Retinal pigment epithelial cell (primary cell): ENCODE measurements around the gene TAF15.

Experiments
- DNase-seq: peaks from one replicate; pipeline ENCODE4 v3.0.0-alpha.2; 2010; ENCODE audit warnings: low read depth
- H3K4me3 ChIP-seq: 2 replicates; pipeline ENCODE4 v1.5.1; 2011; ENCODE audit warnings: mild to moderate bottlenecking, low read length, control low read depth, moderate library complexity
- CTCF ChIP-seq: conservative IDR thresholded peaks from 2 replicates; pipeline ENCODE4 v1.5.1; 2011; ENCODE audit warnings: low read depth, low read length, control low read depth, inconsistent platforms

Gene TAF15

GRCh38 chr17:35868737-35869136, 59.5 kb downstream of the TAF15 start, which contains the start of gene HEATR9:
TSS of gene HEATR9 (minus strand) at chr17:35868891. CDS start at chr17:35868742, 149 bp downstream.
- H3K4me3 ChIP-seq, result no peak within 1 kb of the TSS
- no peak for TF ChIP-seq CTCF
- DNase-seq, result no peak

GRCh38 chr17:35870906-35871819, 61.9 kb downstream of the TAF15 start:
- H3K4me3 ChIP-seq, result no peak overlapping the region
- DNase-seq, result no peak
- TF ChIP-seq CTCF, result no peak

GRCh38 chr17:35872196-35872980, 63.1 kb downstream of the TAF15 start:
- no peak for TF ChIP-seq CTCF
- DNase-seq, result no peak
- no peak overlapping the region for H3K4me3 ChIP-seq

GRCh38 chr17:35875072-35875799, 66.0 kb downstream of the TAF15 start:
- TF ChIP-seq CTCF, result no peak
- DNase-seq, result no peak
- H3K4me3 ChIP-seq, result no peak overlapping the region

- DNase-seq, result no peak
- H3K4me3 ChIP-seq, result no peak overlapping the region
- no peak for TF ChIP-seq CTCF
Measured at GRCh38 chr17:35875800-35876139, 66.5 kb downstream of the TAF15 start.

GRCh38 chr17:35876534-35876933, 67.2 kb downstream of the TAF15 start:
- H3K4me3 ChIP-seq, result no peak overlapping the region
- no peak for TF ChIP-seq CTCF
- no peak for DNase-seq
